Neural progenitor cell (in vitro differentiated cells): ENCODE results near the gene PCSK4. TPM values are rescaled to one million over a fixed set of nuclear protein-coding genes. Genes with fewer than 3 reads are reported as not detected.
A peak's percentile ranks its signal among the peaks of the same experiment; 100 is the strongest.

Experiments
- DNase-seq: peaks from one replicate; pipeline ENCODE4 v3.0.0-alpha.2; 2016; ENCODE audit warnings: low spot score
- H2AFZ ChIP-seq: fragments of 200-600 bp; sonication (generic); replicated peaks from 2 replicates; pipeline ENCODE4 v1.6.1; 2016; ENCODE audit warnings: antibody characterized with exemption
- H3F3A ChIP-seq: fragments of 200-600 bp; sonication (generic); 2 replicates; pipeline ENCODE4 v1.6.1; 2016; ENCODE audit warnings: antibody characterized with exemption, low read depth
- H3K27ac ChIP-seq: fragments of 200-600 bp; sonication (generic); 2 replicates; pipeline ENCODE4 v1.5.1; 2016; ENCODE audit warnings: mild to moderate bottlenecking
- H3K27me3 ChIP-seq: fragments of 200-600 bp; sonication (generic); 2 replicates; pipeline ENCODE4 v1.6.1; 2016; ENCODE audit warnings: mild to moderate bottlenecking, moderate library complexity
- H3K36me3 ChIP-seq: fragments of 200-600 bp; sonication (generic); 2 replicates; pipeline ENCODE4 v1.5.1; 2016
- H3K4me1 ChIP-seq: fragments of 200-600 bp; sonication (generic); 2 replicates; pipeline ENCODE4 v1.6.1; 2016; ENCODE audit warnings: mixed run types
- H3K4me2 ChIP-seq: fragments of 200-600 bp; sonication (generic); 2 replicates; pipeline ENCODE4 v1.6.1; 2016
- H3K4me3 ChIP-seq: fragments of 200-600 bp; sonication (generic); 2 replicates; pipeline ENCODE4 v1.5.1; 2016
- H3K79me2 ChIP-seq: fragments of 200-600 bp; sonication (generic); 2 replicates; pipeline ENCODE4 v1.6.1; 2016; ENCODE audit warnings: low read depth
- H3K9ac ChIP-seq: fragments of 200-600 bp; sonication (generic); 2 replicates; pipeline ENCODE4 v1.6.1; 2016
- H3K9me3 ChIP-seq: fragments of 200-600 bp; sonication (generic); 2 replicates; pipeline ENCODE4 v1.5.1; 2016; ENCODE audit warnings: low read depth
- H4K20me1 ChIP-seq: fragments of 200-600 bp; sonication (generic); 2 replicates; pipeline ENCODE4 v1.6.1; 2016; ENCODE audit warnings: low read depth
- H3K27ac Mint-ChIP-seq: 3 replicates; pipeline ENCODE4 v1.8.0; 2021; ENCODE audit warnings: mixed read lengths
- H3K27me3 Mint-ChIP-seq: 2 replicates; pipeline ENCODE4 v1.8.0; 2022; ENCODE audit warnings: low read depth, mild to moderate bottlenecking, inconsistent platforms, moderate library complexity, mixed read lengths; ENCODE audit not compliant: insufficient read depth
- H3K36me3 Mint-ChIP-seq: 3 replicates; pipeline ENCODE4 v1.8.0; 2021; ENCODE audit warnings: mixed read lengths
- H3K4me1 Mint-ChIP-seq: 3 replicates; pipeline ENCODE4 v1.8.0; 2021; ENCODE audit warnings: mixed read lengths
- H3K4me3 Mint-ChIP-seq: 3 replicates; pipeline ENCODE4 v1.8.0; 2021; ENCODE audit warnings: mild to moderate bottlenecking, moderate library complexity, mixed read lengths
- H3K9me3 Mint-ChIP-seq: 3 replicates; pipeline ENCODE4 v1.8.0; 2020; ENCODE audit warnings: mixed read lengths
- CTCF ChIP-seq: fragments of 200-600 bp; sonication (generic); IDR thresholded peaks from 2 replicates; pipeline ENCODE4 v1.5.1; 2017; ENCODE audit warnings: antibody characterized with exemption, mild to moderate bottlenecking
- EZH2 ChIP-seq: fragments of 200-600 bp; sonication (generic); IDR thresholded peaks from 2 replicates; pipeline ENCODE4 v1.6.1; 2017; ENCODE audit warnings: antibody characterized with exemption, mild to moderate bottlenecking, moderate library complexity
- EZH2phosphoT487 ChIP-seq: fragments of 200-600 bp; sonication (generic); IDR thresholded peaks from 2 replicates; pipeline ENCODE4 v1.6.1; 2017; ENCODE audit warnings: antibody characterized with exemption
- total RNA-seq: library from RNA; depleted of rRNA; stranded (reverse); fragments of >200 nt; gene quantifications from 2 replicates; pipeline ENCODE4 v1.2.3, GENCODE V29; 2015; ENCODE audit warnings: low replicate concordance

Gene PCSK4
- total RNA-seq, 1 donor from 2014 or later, result 3.6 TPM

DNA sequence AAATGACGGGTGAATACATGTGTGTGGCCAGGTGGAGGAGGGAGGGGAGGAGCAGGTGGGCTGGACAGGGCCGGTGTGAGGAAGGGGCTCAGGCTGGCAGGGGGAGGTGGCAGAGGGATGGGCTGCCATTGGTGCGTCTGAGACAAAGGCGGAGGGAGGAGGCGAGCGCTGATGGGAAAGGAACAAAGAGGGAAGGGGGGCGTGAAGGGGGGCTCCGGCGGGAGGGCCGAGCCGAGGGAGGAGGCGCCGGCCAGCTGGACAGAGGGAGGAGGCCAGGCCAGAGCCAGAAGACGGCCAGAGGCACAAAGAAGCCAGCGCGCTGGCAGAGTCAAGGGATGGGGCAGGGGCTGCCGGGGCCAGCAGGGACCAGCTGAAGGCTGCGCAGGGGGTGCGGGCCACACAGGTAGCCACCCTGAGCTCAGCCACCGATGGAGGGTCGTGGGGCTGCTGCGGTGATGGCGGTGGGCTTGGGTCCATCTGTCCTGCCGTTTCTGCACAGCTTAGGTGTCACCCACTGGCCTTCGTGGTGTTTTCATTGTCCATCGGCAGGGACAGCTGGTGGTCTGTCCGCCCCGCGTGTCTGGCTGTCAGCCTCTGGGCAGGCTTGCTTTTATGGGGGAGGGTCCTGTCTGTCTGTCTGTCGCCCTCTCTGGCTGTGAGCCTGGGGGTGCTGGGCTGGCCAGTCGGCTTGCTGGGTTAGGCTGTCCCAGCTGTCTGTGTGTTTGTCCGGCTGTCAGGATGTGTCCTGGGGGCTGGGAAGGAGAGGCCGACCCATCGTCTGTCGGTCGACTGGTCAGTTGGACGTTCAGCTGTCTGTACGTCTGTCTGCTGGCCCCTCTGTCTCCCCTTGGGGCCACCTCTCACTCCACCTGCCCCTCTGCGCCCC lies 38.0 kb downstream of the PCSK4 start:
- Mint-ChIP-seq H3K4me3 (peak overlapping the region; percentile 71), H3K27me3 (peaks cover 25% of the 10 kb centered on the region), H3K27ac (peak overlapping the region; percentile 50), H3K4me1 (peaks cover 54% of the 10 kb centered on the region), H3K36me3 (peaks cover 9% of the 10 kb centered on the region), H3K9me3 (no peaks in the 10 kb centered on the region)
- Histone ChIP-seq H3K4me3 (no peak overlapping the region), H3K9me3 (no peaks in the 10 kb centered on the region), H3K9ac (no peak overlapping the region), H3F3A (peaks cover 56% of the 10 kb centered on the region), H3K36me3 (no peaks in the 10 kb centered on the region), H3K27me3 (peaks cover 98% of the 10 kb centered on the region), H4K20me1 (peaks cover 71% of the 10 kb centered on the region), H3K4me2 (peak overlapping the region; percentile 67), H3K27ac (no peak overlapping the region), H2AFZ (no peak overlapping the region), H3K4me1 (peaks cover 30% of the 10 kb centered on the region), H3K79me2 (no peaks in the 10 kb centered on the region)
- peak; percentile 91 for DNase-seq
- TF ChIP-seq EZH2, result no peak
- TF ChIP-seq CTCF, result no peak

DNA sequence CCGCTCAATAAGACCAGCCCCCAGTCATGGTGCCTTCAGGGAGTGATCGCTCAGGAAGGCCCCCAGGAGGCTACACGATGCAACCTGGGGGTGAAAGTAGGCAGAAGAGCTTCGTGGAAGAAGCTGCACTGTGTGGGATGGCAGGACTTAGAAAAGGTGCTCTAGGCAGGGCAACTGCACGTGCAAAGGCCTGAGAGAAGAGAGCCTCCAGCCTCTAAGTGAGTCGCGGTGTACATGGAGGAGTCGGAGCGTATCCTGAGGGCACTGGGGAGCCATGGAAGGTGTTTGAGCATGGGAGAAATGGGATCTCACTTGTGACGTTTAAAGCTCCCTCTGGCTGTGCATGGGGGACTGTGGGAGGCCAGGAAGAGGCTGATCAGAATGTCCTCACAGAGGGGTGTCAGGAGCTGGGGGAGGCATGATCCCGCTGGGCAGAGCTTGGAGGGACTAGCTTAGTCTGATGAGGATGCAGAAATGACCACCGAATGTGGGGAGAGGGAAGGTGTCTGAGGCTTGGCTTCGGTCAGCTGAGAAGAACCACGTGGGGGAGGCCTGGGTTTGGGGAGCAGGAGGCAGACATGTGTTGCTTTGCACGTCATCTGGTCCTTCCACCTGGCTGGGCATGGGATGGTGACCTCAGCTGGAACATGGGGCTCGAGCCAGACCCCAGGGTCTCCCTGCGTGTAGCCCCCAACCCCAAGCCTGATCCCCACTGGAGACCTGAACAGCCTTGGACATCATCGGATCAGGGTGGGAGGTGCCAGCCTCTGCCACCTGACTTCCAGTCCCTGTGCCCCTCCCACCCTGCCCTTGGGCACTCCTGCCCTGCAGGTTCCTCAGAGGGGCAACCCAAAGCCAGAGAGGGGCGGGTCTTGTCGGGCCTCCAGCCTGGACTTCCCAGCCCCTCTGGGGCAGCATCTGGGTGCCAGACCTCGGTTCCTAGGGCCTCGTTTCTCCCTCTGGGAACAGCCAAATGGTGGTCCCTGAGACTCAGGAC lies 39.1 kb downstream of the PCSK4 start:
- no peaks in the 10 kb centered on the region for H3K79me2 ChIP-seq
- H3K9me3 ChIP-seq, result no peaks in the 10 kb centered on the region
- H3K27me3 ChIP-seq, result peaks cover 98% of the 10 kb centered on the region
- H3K4me2 ChIP-seq, result peak overlapping the region; percentile 76
- peaks cover 33% of the 10 kb centered on the region for H3K4me1 ChIP-seq
- peaks cover 9% of the 10 kb centered on the region for H3K36me3 Mint-ChIP-seq
- no peak overlapping the region for H3K9ac ChIP-seq
- DNase-seq, result no peak
- TF ChIP-seq EZH2phosphoT487 (no peak), CTCF (no peak), EZH2 (no peak)
- peak overlapping the region; percentile 96 for H3K27ac Mint-ChIP-seq
- peaks cover 25% of the 10 kb centered on the region for H3K27me3 Mint-ChIP-seq
- no peak overlapping the region for H2AFZ ChIP-seq
- no peaks in the 10 kb centered on the region for H3K36me3 ChIP-seq
- peak overlapping the region; percentile 46 for H3K4me3 ChIP-seq
- H3K4me3 Mint-ChIP-seq, result peak overlapping the region; percentile 88
- H3K9me3 Mint-ChIP-seq, result no peaks in the 10 kb centered on the region
- H3F3A ChIP-seq, result peaks cover 64% of the 10 kb centered on the region
- peaks cover 67% of the 10 kb centered on the region for H4K20me1 ChIP-seq
- no peak overlapping the region for H3K27ac ChIP-seq
- H3K4me1 Mint-ChIP-seq, result peaks cover 56% of the 10 kb centered on the region

GRCh38 chr19:1449467-1450442 lies 40.4 kb downstream of the PCSK4 start, which contains the start of gene APC2:
Gene APC2 (plus strand): TSS chr19:1450121. CDS start chr19:1453002, 2,881 bp downstream.
- Histone ChIP-seq H3K9ac (no peak within 1 kb of the TSS), H3K4me3 (peak within 1 kb of the TSS; percentile 46), H3K36me3 (no peaks in the 10 kb centered on the region), H3K9me3 (no peaks in the 10 kb centered on the region), H3K79me2 (no peaks in the 10 kb centered on the region), H3K27ac (no peak within 1 kb of the TSS), H2AFZ (no peak within 1 kb of the TSS), H3K4me2 (peak within 1 kb of the TSS; percentile 76), H3F3A (peaks cover 66% of the 10 kb centered on the region), H3K4me1 (peaks cover 33% of the 10 kb centered on the region), H4K20me1 (peaks cover 63% of the 10 kb centered on the region), H3K27me3 (peaks cover 97% of the 10 kb centered on the region)
- peaks cover 22% of the 10 kb centered on the region for H3K27me3 Mint-ChIP-seq
- H3K9me3 Mint-ChIP-seq, result no peaks in the 10 kb centered on the region
- peak within 1 kb of the TSS; percentile 88 for H3K4me3 Mint-ChIP-seq
- peaks cover 6% of the 10 kb centered on the region for H3K36me3 Mint-ChIP-seq
- H3K27ac Mint-ChIP-seq, result peak within 1 kb of the TSS; percentile 96
- TF ChIP-seq EZH2phosphoT487 (peak; percentile 26), EZH2 (peak; percentile 38), CTCF (no peak)
- H3K4me1 Mint-ChIP-seq, result peaks cover 52% of the 10 kb centered on the region
- peak; percentile 95 for DNase-seq
